ENCODE results near the gene EMC7. TPM values are rescaled to one million over a fixed set of nuclear protein-coding genes. Genes with fewer than 3 reads are reported as not detected.

EMC7 gene
- total RNA-seq, 4 donors from 2014 or later = 34.6 to 49.2 (median 43.2) TPM

DNA sequence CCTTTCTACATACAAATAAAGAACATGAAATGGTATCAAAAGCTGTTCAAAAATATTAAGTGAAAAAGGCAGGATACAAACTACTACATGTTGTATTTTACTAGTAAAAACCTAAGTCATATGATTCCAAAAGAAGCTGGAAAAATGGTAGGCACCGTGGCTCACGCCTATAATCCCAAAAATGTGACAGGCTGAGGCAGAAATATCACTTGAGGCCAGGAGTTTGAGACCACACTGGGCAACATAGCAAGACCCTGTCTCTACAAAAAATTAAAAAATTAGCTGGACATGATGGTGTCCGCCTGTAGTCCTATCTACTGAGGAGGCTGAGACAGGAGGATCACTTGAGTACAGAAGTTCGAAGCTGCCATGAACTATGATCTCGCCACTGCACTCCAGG, 1.7 kb downstream of the EMC7 start:
- no peaks in the 10 kb centered on the region for H3K9me3 ChIP-seq
- H3K4me3 ChIP-seq = no peak overlapping the region
- no peaks in the 10 kb centered on the region for H3K27me3 ChIP-seq
- H3K36me3 ChIP-seq = peaks cover 0 to 16% of the 10 kb centered on the region in 2 donors
- H3K27ac ChIP-seq = no peak overlapping the region
- WGBS, 2 donors (ENCODE audit: low coverage in 1 of 2) = 92 to 95% methylated on average over 4 to 5 of the region's 5 CpGs
- H3K4me1 ChIP-seq = peaks cover 0 to 50% (median 9%) of the 10 kb centered on the region in 3 donors
- ATAC-seq = no peak
- TF ChIP-seq EP300 (IDR thresholded peaks at IDR 0.05) (no peak), CTCF (IDR thresholded peaks at IDR 0.05) (no peak), POLR2AphosphoS5 (IDR thresholded peaks at IDR 0.05) (no peak), POLR2A (IDR thresholded peaks at IDR 0.05) (no peak)

- 79 to 93% methylated on average over 2 of the region's 2 CpGs for WGBS, 2 donors (ENCODE audit: low coverage in 1 of 2)
- Histone ChIP-seq H3K36me3 (peaks cover 3 to 79% of the 10 kb centered on the region in 2 donors), H3K27me3 (no peaks in the 10 kb centered on the region), H3K4me1 (peaks cover 0 to 14% (median 0%) of the 10 kb centered on the region in 3 donors), H3K9me3 (no peaks in the 10 kb centered on the region), H3K4me3 (no peak overlapping the region), H3K27ac (no peak overlapping the region)
- TF ChIP-seq EP300 (IDR thresholded peaks at IDR 0.05) = no peak
- ATAC-seq = no peak
Measured at GRCh38 chr15:34085746-34086145, 15.9 kb downstream of the EMC7 start.

GRCh38 chr15:34084086-34084485, 17.6 kb downstream of the EMC7 start:
- Histone ChIP-seq H3K27ac (peak overlapping the region in 1 of 4 donors; percentile 33), H3K4me3 (no peak overlapping the region), H3K9me3 (no peaks in the 10 kb centered on the region), H3K27me3 (no peaks in the 10 kb centered on the region), H3K4me1 (peaks cover 0 to 14% (median 0%) of the 10 kb centered on the region in 3 donors), H3K36me3 (peaks cover 3 to 69% of the 10 kb centered on the region in 2 donors)
- 28 to 44% methylated on average over 5 to 6 of the region's 7 CpGs for WGBS, 2 donors (ENCODE audit: low coverage in 1 of 2)
- peak; percentile 67 for ATAC-seq
- TF ChIP-seq POLR2A (IDR thresholded peaks at IDR 0.05) (no peak), CTCF (IDR thresholded peaks at IDR 0.05) (no peak), EP300 (IDR thresholded peaks at IDR 0.05) (no peak), POLR2AphosphoS5 (IDR thresholded peaks at IDR 0.05) (peak; percentile 46)

DNA sequence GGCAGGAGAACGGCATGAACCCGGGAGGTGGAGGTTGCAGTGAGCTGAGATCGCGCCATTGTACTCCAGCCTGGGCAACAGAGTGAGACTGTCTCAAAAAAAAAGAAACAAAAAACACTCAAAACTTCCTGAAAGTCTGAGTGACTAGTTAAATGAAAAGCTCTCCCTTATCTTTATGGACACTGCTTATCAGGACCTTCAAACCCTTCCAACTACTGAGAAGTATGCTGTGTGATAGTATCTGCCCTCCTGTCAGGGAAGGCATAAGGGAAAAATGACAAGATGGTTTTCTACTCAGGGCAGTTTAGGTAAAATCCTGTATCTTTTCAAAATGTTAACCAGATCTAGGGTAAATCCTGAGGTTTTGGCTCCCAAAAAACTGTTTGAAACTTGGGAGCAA, 21.8 kb downstream of the EMC7 start:
- TF ChIP-seq EP300 (IDR thresholded peaks at IDR 0.05) (no peak), POLR2A (IDR thresholded peaks at IDR 0.05) (no peak), POLR2AphosphoS5 (IDR thresholded peaks at IDR 0.05) (no peak), CTCF (IDR thresholded peaks at IDR 0.05) (no peak)
- WGBS, 2 donors (ENCODE audit: low coverage in 1 of 2) = 90 to 100% methylated on average over 2 of the region's 4 CpGs
- H3K27me3 ChIP-seq = no peaks in the 10 kb centered on the region
- no peaks in the 10 kb centered on the region for H3K9me3 ChIP-seq
- H3K27ac ChIP-seq = no peak overlapping the region
- H3K4me3 ChIP-seq = no peak overlapping the region
- peaks cover 0 to 27% of the 10 kb centered on the region in 2 donors for H3K36me3 ChIP-seq
- no peak for ATAC-seq
- H3K4me1 ChIP-seq = peaks cover 0 to 14% (median 0%) of the 10 kb centered on the region in 3 donors

DNA sequence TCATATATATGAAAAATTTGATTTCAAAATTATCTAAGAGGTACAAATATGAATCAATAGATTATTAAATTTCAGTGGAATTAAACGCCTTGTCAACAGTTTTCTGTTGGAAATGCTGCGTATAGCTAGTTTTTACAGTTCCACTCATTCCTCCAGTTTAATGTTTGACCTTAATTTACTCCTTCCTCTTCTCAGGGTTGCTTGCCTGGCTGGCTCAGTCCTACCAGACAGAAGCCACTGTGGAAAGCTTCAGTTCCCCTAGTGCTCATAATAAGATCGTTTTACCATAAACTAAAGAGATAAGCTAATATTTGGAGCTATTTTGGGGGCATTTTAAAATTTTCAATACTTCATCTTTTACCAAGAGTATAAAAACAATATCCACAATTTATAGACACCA, 22.8 kb downstream of the EMC7 start:
- Histone ChIP-seq H3K4me1 (peaks cover 0 to 6% (median 0%) of the 10 kb centered on the region in 3 donors), H3K36me3 (peaks cover 0 to 17% of the 10 kb centered on the region in 2 donors), H3K27me3 (no peaks in the 10 kb centered on the region), H3K9me3 (no peaks in the 10 kb centered on the region), H3K4me3 (no peak overlapping the region), H3K27ac (no peak overlapping the region)
- TF ChIP-seq CTCF (IDR thresholded peaks at IDR 0.05) = no peak
- no peak for TF ChIP-seq POLR2AphosphoS5 (IDR thresholded peaks at IDR 0.05)
- TF ChIP-seq EP300 (IDR thresholded peaks at IDR 0.05) = no peak
- no peak for TF ChIP-seq POLR2A (IDR thresholded peaks at IDR 0.05)
- no peak for ATAC-seq
- WGBS, 2 donors (ENCODE audit: low coverage in 1 of 2) = 76 to 82% methylated on average over 3 of the region's 3 CpGs
